SK-N-SH treated with all-trans-retinoic acid at 6 μM for 48 hours (cell line): Measurements from ENCODE around the gene NARS2.
A peak's percentile ranks its signal among the peaks of the same experiment; 100 is the strongest.

Experiments
- ATAC-seq: fragments of 200-7000 bp; cut with Tn5 transposase; 3 replicates; pipeline ENCODE4 v1.9.1; 2020; ENCODE audit warnings: mild to moderate bottlenecking, moderate library complexity
- ARNTL ChIP-seq: fragments of 450-650 bp; formaldehyde crosslinking; IDR thresholded peaks from 2 replicates; pipeline ENCODE4 v1.5.0; 2020; ENCODE audit warnings: low read depth, mild to moderate bottlenecking, moderate library complexity, borderline replicate concordance
- BACH2 ChIP-seq: fragments of 250-450 bp; sonication (Bioruptor Pico); IDR thresholded peaks from 2 replicates; pipeline ENCODE4 v1.9.0; 2021; ENCODE audit warnings: mild to moderate bottlenecking, borderline replicate concordance
- CSDC2 ChIP-seq: fragments of 250-450 bp; sonication (Bioruptor Pico); IDR thresholded peaks from 2 replicates; pipeline ENCODE4 v1.5.0; 2020; ENCODE audit warnings: mild to moderate bottlenecking, moderate library complexity
- CSRNP3 ChIP-seq: fragments of 250-450 bp; sonication (Bioruptor Pico); IDR thresholded peaks from 2 replicates; pipeline ENCODE4 v1.5.1; 2021; ENCODE audit warnings: mild to moderate bottlenecking, moderate library complexity
- GLIS3 ChIP-seq: fragments of 250-450 bp; sonication (Bioruptor Pico); IDR thresholded peaks from 2 replicates; pipeline ENCODE4 v1.5.0; 2020; ENCODE audit warnings: mild to moderate bottlenecking, moderate library complexity
- ISL1 ChIP-seq: fragments of 250-450 bp; sonication (Bioruptor Pico); IDR thresholded peaks from 2 replicates; pipeline ENCODE4 v2.1.2; 2022; ENCODE audit warnings: mild to moderate bottlenecking, moderate library complexity
- OSR1 ChIP-seq: fragments of 250-450 bp; sonication (Bioruptor Pico); IDR thresholded peaks from 2 replicates; pipeline ENCODE4 v1.8.0; 2022; ENCODE audit warnings: moderate library complexity, mild to moderate bottlenecking, inconsistent platforms
- PATZ1 ChIP-seq: fragments of 250-450 bp; sonication (Bioruptor Pico); IDR thresholded peaks from 2 replicates; pipeline ENCODE4 v1.8.0; 2020; ENCODE audit warnings: mild to moderate bottlenecking, moderate library complexity, borderline replicate concordance
- POU6F1 ChIP-seq: fragments of 250-450 bp; sonication (Bioruptor Pico); IDR thresholded peaks from 2 replicates; pipeline ENCODE4 v1.8.0; 2021; ENCODE audit warnings: low read depth, mild to moderate bottlenecking, moderate library complexity, borderline replicate concordance
- PPARA ChIP-seq: fragments of 250-450 bp; sonication (Bioruptor Pico); IDR thresholded peaks from 2 replicates; pipeline ENCODE4 v1.5.0; 2020; ENCODE audit warnings: mild to moderate bottlenecking, borderline replicate concordance
- RARB ChIP-seq: fragments of 250-450 bp; sonication (Bioruptor Pico); IDR thresholded peaks from 2 replicates; pipeline ENCODE4 v1.8.0; 2021; ENCODE audit warnings: mild to moderate bottlenecking, moderate library complexity
- SNAI2 ChIP-seq: fragments of 250-450 bp; sonication (Bioruptor Pico); IDR thresholded peaks from 2 replicates; pipeline ENCODE4 v1.5.0; 2020; ENCODE audit warnings: mild to moderate bottlenecking, moderate library complexity
- TCF4 ChIP-seq: fragments of 250-450 bp; sonication (Bioruptor Pico); IDR thresholded peaks from 2 replicates; pipeline ENCODE4 v1.8.0; 2021; ENCODE audit warnings: mild to moderate bottlenecking, moderate library complexity, borderline replicate concordance
- TOX ChIP-seq: fragments of 250-450 bp; sonication (Bioruptor Pico); IDR thresholded peaks from 2 replicates; pipeline ENCODE4 v1.8.0; 2021; ENCODE audit warnings: mild to moderate bottlenecking, moderate library complexity, borderline replicate concordance
- ZC3H10 ChIP-seq: fragments of 250-450 bp; sonication (Bioruptor Pico); IDR thresholded peaks from 2 replicates; pipeline ENCODE4 v1.5.1; 2021; ENCODE audit warnings: mild to moderate bottlenecking, moderate library complexity
- ZFP3 ChIP-seq: fragments of 250-450 bp; sonication (Bioruptor Pico); IDR thresholded peaks from 2 replicates; pipeline ENCODE4 v1.5.0; 2020; ENCODE audit warnings: mild to moderate bottlenecking, moderate library complexity
- ZFP30 ChIP-seq: fragments of 450-650 bp; formaldehyde crosslinking; IDR thresholded peaks from 2 replicates; pipeline ENCODE4 v1.5.0; 2022; ENCODE audit warnings: mild to moderate bottlenecking, moderate library complexity
- ZNF565 ChIP-seq: fragments of 450-650 bp; formaldehyde crosslinking; conservative IDR thresholded peaks from 2 replicates; pipeline ENCODE4 v1.5.0; 2020; ENCODE audit warnings: low read depth, mild to moderate bottlenecking, moderate library complexity
- ZNF70 ChIP-seq: fragments of 450-650 bp; formaldehyde crosslinking; IDR thresholded peaks from 2 replicates; pipeline ENCODE4 v1.5.0; 2020; ENCODE audit warnings: mild to moderate bottlenecking, moderate library complexity
- ZNF8 ChIP-seq: fragments of 450-650 bp; formaldehyde crosslinking; IDR thresholded peaks from 2 replicates; pipeline ENCODE4 v1.5.0; 2020; ENCODE audit warnings: mild to moderate bottlenecking, moderate library complexity
- TF ChIP-seq, protein P1 (sequence below): fragments of 250-450 bp; sonication (Bioruptor Pico); IDR thresholded peaks from 2 replicates; pipeline ENCODE4 v1.5.1; 2020; ENCODE audit warnings: low read depth, mild to moderate bottlenecking, moderate library complexity
- TF ChIP-seq, protein P2 (sequence below): fragments of 250-450 bp; sonication (Bioruptor Pico); IDR thresholded peaks from 2 replicates; pipeline ENCODE4 v1.5.0; 2020; ENCODE audit warnings: mild to moderate bottlenecking, moderate library complexity

The NARS2 gene

DNA sequence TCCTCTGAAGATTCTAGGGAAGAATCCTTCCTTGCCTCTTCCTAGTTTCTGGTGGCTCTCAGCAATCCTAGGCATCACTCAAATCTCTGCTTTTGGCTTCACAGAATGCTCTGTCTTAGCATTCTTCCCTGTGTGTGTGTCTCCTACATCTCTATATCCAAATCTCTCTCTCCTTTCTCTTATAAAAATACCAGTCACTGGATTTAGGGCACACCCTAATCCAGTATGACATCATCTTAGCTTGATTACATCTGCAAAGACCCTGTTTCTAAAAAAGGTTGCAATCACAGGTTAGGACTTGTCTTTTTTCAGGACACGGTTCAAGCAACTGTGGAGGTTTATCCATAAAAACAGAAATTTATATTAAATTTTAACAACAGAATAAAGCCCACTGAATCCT is 54.4 kb downstream of the NARS2 start:
- TF ChIP-seq ISL1 (CRISPR knock-in tag) = no peak
- no peak for TF ChIP-seq ARNTL (CRISPR knock-in tag)
- TF ChIP-seq BACH2 = no peak
- TF ChIP-seq, protein P1, sequence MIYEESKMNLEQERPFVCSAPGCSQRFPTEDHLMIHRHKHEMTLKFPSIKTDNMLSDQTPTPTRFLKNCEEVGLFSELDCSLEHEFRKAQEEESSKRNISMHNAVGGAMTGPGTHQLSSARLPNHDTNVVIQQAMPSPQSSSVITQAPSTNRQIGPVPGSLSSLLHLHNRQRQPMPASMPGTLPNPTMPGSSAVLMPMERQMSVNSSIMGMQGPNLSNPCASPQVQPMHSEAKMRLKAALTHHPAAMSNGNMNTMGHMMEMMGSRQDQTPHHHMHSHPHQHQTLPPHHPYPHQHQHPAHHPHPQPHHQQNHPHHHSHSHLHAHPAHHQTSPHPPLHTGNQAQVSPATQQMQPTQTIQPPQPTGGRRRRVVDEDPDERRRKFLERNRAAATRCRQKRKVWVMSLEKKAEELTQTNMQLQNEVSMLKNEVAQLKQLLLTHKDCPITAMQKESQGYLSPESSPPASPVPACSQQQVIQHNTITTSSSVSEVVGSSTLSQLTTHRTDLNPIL = no peak
- TF ChIP-seq ZC3H10 (CRISPR knock-in tag) = no peak
- no peak for TF ChIP-seq GLIS3 (CRISPR knock-in tag)
- TF ChIP-seq SNAI2 (CRISPR knock-in tag) = no peak
- TF ChIP-seq ZNF565 = no peak
- no peak for TF ChIP-seq PATZ1 (CRISPR knock-in tag)
- TF ChIP-seq PPARA (CRISPR knock-in tag) = no peak
- no peak for TF ChIP-seq RARB
- no peak for TF ChIP-seq CSDC2
- no peak for TF ChIP-seq ZFP3 (CRISPR knock-in tag)
- no peak for TF ChIP-seq TCF4 (CRISPR knock-in tag)
- TF ChIP-seq CSRNP3 (CRISPR knock-in tag) = no peak
- TF ChIP-seq ZNF8 (CRISPR knock-in tag) = no peak
- TF ChIP-seq ZNF70 (CRISPR knock-in tag) = no peak
- ATAC-seq = no peak

DNA sequence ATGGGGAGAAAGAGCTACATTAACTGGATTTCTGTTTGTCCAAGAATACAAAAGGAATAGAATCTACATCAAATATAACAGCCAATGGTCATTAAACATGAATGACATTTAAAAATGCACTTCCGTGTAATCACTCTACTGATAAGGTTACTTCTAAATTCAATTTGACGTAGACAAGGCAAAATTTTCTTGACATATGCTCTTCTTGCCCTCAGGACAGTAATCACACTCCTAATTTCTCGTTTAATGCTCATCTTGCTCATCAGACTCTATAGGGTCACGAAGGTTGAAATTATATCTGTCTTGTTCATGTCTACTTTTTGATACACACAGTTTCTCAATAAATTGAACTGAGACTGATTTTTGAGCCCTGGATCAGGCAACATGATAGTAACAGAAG is 58.4 kb downstream of the NARS2 start:
- ATAC-seq = no peak

More for the DNA sequence above, 58.4 kb downstream of the NARS2 start:
- TF ChIP-seq OSR1 (CRISPR knock-in tag) (no peak), TCF4 (CRISPR knock-in tag) (peak; percentile 70; the same call in 1 of the 2 replicates), ZFP30 (CRISPR knock-in tag) (no peak), BACH2 (0 out of 2 replicates have a peak, but pooled peaks have one; percentile 76), TOX (CRISPR knock-in tag) (no peak), GLIS3 (CRISPR knock-in tag) (no peak), POU6F1 (CRISPR knock-in tag) (no peak), SNAI2 (CRISPR knock-in tag) (0 out of 2 replicates have a peak, but pooled peaks have one; percentile 36), CSRNP3 (CRISPR knock-in tag) (no peak), ISL1 (CRISPR knock-in tag) (peak; percentile 59)
- TF ChIP-seq, protein P1 = no peak
- TF ChIP-seq, protein P2, sequence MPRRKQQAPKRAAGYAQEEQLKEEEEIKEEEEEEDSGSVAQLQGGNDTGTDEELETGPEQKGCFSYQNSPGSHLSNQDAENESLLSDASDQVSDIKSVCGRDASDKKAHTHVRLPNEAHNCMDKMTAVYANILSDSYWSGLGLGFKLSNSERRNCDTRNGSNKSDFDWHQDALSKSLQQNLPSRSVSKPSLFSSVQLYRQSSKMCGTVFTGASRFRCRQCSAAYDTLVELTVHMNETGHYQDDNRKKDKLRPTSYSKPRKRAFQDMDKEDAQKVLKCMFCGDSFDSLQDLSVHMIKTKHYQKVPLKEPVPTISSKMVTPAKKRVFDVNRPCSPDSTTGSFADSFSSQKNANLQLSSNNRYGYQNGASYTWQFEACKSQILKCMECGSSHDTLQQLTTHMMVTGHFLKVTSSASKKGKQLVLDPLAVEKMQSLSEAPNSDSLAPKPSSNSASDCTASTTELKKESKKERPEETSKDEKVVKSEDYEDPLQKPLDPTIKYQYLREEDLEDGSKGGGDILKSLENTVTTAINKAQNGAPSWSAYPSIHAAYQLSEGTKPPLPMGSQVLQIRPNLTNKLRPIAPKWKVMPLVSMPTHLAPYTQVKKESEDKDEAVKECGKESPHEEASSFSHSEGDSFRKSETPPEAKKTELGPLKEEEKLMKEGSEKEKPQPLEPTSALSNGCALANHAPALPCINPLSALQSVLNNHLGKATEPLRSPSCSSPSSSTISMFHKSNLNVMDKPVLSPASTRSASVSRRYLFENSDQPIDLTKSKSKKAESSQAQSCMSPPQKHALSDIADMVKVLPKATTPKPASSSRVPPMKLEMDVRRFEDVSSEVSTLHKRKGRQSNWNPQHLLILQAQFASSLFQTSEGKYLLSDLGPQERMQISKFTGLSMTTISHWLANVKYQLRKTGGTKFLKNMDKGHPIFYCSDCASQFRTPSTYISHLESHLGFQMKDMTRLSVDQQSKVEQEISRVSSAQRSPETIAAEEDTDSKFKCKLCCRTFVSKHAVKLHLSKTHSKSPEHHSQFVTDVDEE (CRISPR knock-in tag) = peak; percentile 91
